ENCODE data around the gene ASPM.

GRCh38 chr1:197152662-197153061 lies 6.2 kb upstream of the ASPM start:
- TF ChIP-seq CTCF (IDR thresholded peaks at IDR 0.05) (no peak), POLR2A (IDR thresholded peaks at IDR 0.05) (no peak)
